C4-2B (cell line): ENCODE results near the gene MAFB.

Experiments used
- H3K27ac ChIP-seq: fragments of 450-650 bp; 2 replicates; pipeline ENCODE4 v1.5.1; 2017
- ZFX ChIP-seq: fragments of 450-650 bp; IDR thresholded peaks from 2 replicates; pipeline ENCODE4 v1.6.1; 2017
- TF ChIP-seq, protein P1 (sequence below): fragments of 450-650 bp; conservative IDR thresholded peaks from 2 replicates; pipeline ENCODE4 v1.5.1; 2017; ENCODE audit warnings: mild to moderate bottlenecking

The MAFB gene

DNA sequence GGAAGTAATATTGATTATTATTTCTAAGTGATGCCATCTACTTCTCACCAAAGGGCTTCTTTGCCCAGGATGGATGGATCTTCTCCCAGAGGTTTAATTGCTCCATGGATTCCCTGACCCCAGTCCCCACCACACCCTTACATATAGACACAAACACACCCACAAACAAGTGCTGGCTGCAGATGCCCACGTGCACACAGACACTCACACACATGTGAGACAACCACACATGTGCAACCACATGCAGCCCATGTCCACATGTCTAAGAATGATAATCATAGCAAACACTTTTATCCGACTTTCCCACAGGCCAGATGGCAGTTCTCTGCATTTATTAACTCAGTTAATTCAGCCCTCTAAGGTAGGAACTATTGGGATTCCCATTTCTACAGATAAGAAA is 44.2 kb downstream of the MAFB start:
- H3K27ac ChIP-seq = no peak overlapping the region
- TF ChIP-seq ZFX = no peak
- TF ChIP-seq, protein P1, sequence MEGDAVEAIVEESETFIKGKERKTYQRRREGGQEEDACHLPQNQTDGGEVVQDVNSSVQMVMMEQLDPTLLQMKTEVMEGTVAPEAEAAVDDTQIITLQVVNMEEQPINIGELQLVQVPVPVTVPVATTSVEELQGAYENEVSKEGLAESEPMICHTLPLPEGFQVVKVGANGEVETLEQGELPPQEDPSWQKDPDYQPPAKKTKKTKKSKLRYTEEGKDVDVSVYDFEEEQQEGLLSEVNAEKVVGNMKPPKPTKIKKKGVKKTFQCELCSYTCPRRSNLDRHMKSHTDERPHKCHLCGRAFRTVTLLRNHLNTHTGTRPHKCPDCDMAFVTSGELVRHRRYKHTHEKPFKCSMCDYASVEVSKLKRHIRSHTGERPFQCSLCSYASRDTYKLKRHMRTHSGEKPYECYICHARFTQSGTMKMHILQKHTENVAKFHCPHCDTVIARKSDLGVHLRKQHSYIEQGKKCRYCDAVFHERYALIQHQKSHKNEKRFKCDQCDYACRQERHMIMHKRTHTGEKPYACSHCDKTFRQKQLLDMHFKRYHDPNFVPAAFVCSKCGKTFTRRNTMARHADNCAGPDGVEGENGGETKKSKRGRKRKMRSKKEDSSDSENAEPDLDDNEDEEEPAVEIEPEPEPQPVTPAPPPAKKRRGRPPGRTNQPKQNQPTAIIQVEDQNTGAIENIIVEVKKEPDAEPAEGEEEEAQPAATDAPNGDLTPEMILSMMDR = no peak

DNA sequence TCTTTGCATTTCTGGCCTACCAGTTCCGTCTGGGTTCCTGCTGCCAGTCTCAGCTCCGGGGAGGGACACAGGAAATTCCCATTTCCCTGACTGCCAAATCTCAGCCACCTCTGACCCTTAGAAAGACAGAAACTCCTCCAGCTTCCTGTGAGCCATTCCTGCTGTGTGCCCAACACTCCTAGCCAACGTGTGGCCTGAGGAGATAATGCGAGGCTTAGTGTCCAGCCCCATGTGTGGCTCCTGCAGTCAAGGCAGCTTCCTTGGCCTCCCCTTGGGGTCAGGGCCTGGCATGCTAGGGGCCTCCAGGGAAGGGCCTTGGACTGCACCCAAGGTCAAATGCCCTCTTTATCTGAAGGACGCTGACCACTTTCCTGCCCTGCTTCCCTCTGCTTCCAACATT is 45.1 kb downstream of the MAFB start:
- TF ChIP-seq, protein P1 = no peak
- no peak for TF ChIP-seq ZFX
- H3K27ac ChIP-seq = no peak overlapping the region

DNA sequence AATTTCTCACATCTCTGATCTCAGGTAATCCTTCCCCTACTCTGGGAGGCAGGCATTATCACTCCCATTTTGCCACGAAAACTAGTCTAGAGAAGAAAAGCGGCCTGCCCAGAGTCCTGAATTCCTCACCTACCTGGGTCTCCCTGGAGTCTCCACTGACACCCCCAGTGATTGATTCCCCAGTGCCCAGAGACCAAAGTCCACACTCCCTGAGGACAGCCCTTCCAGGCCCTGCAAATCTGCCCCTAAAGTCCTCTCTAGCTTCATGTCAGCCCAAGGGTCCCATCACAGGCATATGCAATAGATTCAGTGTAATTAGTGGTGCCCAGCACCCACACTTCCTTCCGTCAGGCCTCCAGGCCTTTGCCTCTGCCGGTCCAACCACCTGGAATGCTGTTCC is 47.2 kb downstream of the MAFB start:
- no peak overlapping the region for H3K27ac ChIP-seq
- TF ChIP-seq ZFX = no peak
- TF ChIP-seq, protein P1 = no peak

DNA sequence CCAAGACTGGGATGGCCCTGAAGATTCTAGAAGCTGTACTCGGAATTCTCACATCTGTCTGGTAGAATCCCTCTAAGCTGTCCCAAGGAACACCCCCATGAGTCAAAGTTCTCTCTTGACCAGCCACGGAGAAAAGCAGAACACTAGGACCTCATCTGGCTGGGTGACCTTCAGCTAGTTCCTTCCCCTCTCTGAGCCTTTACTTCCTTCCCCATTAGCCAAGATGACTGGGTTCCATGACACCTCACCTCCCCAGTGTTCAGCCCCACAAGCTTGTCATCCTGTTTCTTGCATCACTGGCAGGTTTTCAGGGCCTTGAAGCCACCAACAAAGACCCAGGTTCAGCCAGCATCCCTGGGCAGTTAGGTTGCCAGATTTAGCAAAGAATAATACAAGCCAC is 47.8 kb downstream of the MAFB start:
- TF ChIP-seq, protein P1 = no peak
- no peak for TF ChIP-seq ZFX
- no peak overlapping the region for H3K27ac ChIP-seq

DNA sequence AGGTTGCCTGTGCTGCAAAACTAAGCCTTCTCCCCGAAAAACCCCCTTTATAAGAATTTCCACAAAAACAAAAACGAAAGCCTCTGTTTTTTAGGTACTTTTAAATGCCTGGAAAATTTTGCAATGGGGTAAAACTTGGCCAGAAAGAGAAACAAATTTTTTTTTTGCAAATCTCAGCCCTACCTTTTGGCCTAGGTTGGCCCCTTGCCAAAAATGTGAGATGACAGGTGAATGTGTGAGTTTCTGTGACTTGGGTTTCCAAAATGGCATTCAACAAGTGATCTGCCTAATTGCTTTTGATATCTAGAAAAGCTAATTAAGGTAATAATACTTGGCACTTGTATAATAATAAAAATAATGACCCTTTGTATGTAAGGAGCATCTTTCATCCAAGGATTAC is 48.4 kb downstream of the MAFB start:
- no peak overlapping the region for H3K27ac ChIP-seq
- TF ChIP-seq, protein P1 = no peak
- no peak for TF ChIP-seq ZFX

DNA sequence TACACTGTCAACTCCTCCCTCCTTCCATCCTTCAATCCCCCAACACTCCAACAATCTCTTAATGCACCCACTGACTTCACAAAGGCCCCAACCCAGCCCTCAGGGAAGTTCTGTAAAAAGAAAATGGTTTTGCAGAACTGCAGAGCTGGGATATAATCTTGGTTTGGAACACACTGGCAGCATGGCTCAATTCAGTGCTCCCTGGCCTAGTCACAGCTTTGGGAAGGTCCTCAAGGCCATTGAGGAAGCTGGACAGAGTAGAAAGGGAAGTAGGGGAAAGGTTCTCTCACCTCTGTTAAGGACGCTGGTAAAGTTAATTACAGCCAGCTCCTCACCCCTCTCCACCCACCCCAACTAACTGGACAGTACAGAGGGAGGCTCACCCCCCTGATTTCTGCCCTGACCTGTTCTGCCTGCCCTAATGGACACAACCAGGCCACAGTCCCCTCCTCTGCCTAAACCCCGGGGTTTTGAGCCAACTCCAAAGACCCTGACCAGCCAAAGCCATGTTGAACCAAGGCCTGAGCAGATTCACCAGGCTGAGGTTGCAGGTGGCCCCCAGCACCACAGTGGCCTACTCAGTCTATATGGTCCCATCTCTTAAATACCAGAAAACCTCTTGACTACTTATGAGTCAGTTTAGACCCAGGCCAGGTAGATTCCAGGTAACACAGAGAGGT is 49.2 kb downstream of the MAFB start:
- no peak overlapping the region for H3K27ac ChIP-seq
- TF ChIP-seq ZFX = no peak
- TF ChIP-seq, protein P1 = no peak

DNA sequence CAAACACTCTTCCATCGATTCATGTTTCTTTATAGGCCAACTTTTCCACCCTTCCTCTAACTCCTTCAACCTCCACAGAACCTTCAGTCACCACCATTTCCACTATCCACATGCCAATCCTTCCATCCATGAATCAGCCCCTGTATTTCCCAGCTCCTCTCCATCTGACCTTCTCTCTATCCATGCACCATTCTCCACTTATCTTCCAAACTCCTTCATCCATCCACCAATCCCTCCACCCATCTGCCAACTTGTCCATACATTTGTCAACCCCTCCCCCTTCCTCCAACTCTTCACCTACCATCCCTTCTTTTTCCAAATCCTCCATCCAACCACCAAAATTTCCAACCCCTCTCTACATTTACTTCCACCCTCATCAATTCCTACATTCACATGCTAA is 49.9 kb downstream of the MAFB start:
- no peak overlapping the region for H3K27ac ChIP-seq
- TF ChIP-seq ZFX = no peak
- TF ChIP-seq, protein P1 = no peak
